H1 (cell line): ENCODE results near the gene DOK3. TPM values are rescaled to one million over a fixed set of nuclear protein-coding genes. Genes with fewer than 3 reads are reported as not detected.

ENCODE experiments used
- CTCF ChIA-PET: fragments of 300-600 bp; sonication (Branson Sonifier 250); formaldehyde crosslinking; loops from one replicate; lab custom pipeline; 2021; ENCODE audit not compliant: partially characterized antibody; lab: Charles Lee
- POLR2A ChIA-PET: fragments of 300-600 bp; sonication (Branson Sonifier 250); formaldehyde crosslinking; loops from one replicate; lab custom pipeline; 2021; ENCODE audit warnings: inconsistent platforms; ENCODE audit not compliant: partially characterized antibody; lab: Charles Lee
- DNase-seq, 2 experiments: peaks; one replicate each; pipeline versions ENCODE4 v3.0.0 to v3.0.0-alpha.2; 2010 to 2022; ENCODE audit warnings: low spot score in 2 of 2, low read depth in 1 of 2, mixed read lengths in 1 of 2
- FAIRE-seq: peaks from 2 replicates; lab custom pipeline; 2011; peaks lifted over from hg19 to GRCh38; lab: Jason Lieb, UNC
- H2AFZ ChIP-seq: 2 replicates; pipeline ENCODE4 v1.8.1; 2012; ENCODE audit warnings: low read length, inconsistent platforms
- H2AK5ac ChIP-seq: 2 replicates; pipeline ENCODE4 v1.6.1; 2013; ENCODE audit warnings: low read depth, low read length
- H2BK120ac ChIP-seq: replicated peaks from 2 replicates; pipeline ENCODE3; 2013; ENCODE audit warnings: low read depth, low read length, inconsistent platforms
- H2BK12ac ChIP-seq: 2 replicates; pipeline ENCODE4 v1.6.1; 2013; ENCODE audit warnings: low read depth, low read length
- H2BK15ac ChIP-seq: 2 replicates; pipeline ENCODE4 v1.6.1; 2013; ENCODE audit warnings: low read length
- H2BK20ac ChIP-seq: 2 replicates; pipeline ENCODE4 v1.6.1; 2013; ENCODE audit warnings: low read length
- H2BK5ac ChIP-seq: 2 replicates; pipeline ENCODE4 v1.6.1; 2013; ENCODE audit warnings: low read depth, low read length
- H3K14ac ChIP-seq: 2 replicates; pipeline ENCODE4 v1.6.1; 2013; ENCODE audit warnings: inconsistent platforms; ENCODE audit not compliant: insufficient read length
- H3K18ac ChIP-seq: 2 replicates; pipeline ENCODE4 v1.6.1; 2013; ENCODE audit warnings: low read length; ENCODE audit errors: extremely low read depth
- H3K23ac ChIP-seq: 2 replicates; pipeline ENCODE4 v1.6.1; 2013; ENCODE audit warnings: inconsistent platforms; ENCODE audit not compliant: insufficient read length
- H3K23me2 ChIP-seq: 2 replicates; pipeline ENCODE4 v1.6.1; 2013; ENCODE audit warnings: low read depth, low read length
- H3K27ac ChIP-seq: 2 replicates; pipeline ENCODE4 v1.6.1; 2011; ENCODE audit warnings: low read depth, low read length, inconsistent platforms
- H3K27me3 ChIP-seq, 4 experiments: replicated peaks in 1 of 4; 1 replicate in 1 of 4; 2 replicates in 3 of 4; pipeline versions ENCODE4 v1.6.1 to v1.8.1; 2011 to 2013; ENCODE audit warnings: low read length in 3 of 4, mild to moderate bottlenecking in 3 of 4, inconsistent platforms in 2 of 4, mixed read lengths in 2 of 4, moderate library complexity in 1 of 4; ENCODE audit not compliant: control insufficient read depth in 3 of 4, insufficient read depth in 3 of 4; ENCODE audit errors: extremely low read depth in 1 of 4
- H3K36me3 ChIP-seq, 4 experiments: 2 replicates each; pipeline versions ENCODE4 v1.6.1 to v1.8.1; 2011 to 2013; ENCODE audit warnings: mild to moderate bottlenecking in 4 of 4, low read length in 3 of 4, moderate library complexity in 2 of 4, control low read depth in 1 of 4, inconsistent platforms in 1 of 4; ENCODE audit not compliant: insufficient read depth in 4 of 4, control insufficient read depth in 2 of 4
- H3K4ac ChIP-seq: replicated peaks from 2 replicates; pipeline ENCODE3; 2013; ENCODE audit warnings: low read length, low read depth, mixed read lengths, inconsistent platforms; ENCODE audit not compliant: insufficient read length
- H3K4me1 ChIP-seq, 4 experiments: replicated peaks in 1 of 4; 1 replicate in 1 of 4; 2 replicates in 3 of 4; pipeline versions ENCODE4 v1.6.1 to v1.8.1; 2011 to 2013; ENCODE audit warnings: low read length in 3 of 4, inconsistent platforms in 2 of 4, mixed read lengths in 1 of 4; ENCODE audit not compliant: insufficient read depth in 4 of 4, control insufficient read depth in 3 of 4
- H3K4me2 ChIP-seq, 2 experiments: 2 replicates each; pipeline versions ENCODE4 v1.6.1 to v1.8.1; 2011 to 2013; ENCODE audit warnings: low read depth in 2 of 2, low read length in 2 of 2, control low read depth in 1 of 2, inconsistent platforms in 1 of 2, mild to moderate bottlenecking in 1 of 2; ENCODE audit not compliant: insufficient read depth in 1 of 2
- H3K4me3 ChIP-seq, 4 experiments: fragments of 200-600, 300-600 bp in 1 of 4; sonication (generic), shearing (Covaris generic), sonication (Bioruptor Twin) in 1 of 4; 2 replicates each; pipeline versions ENCODE4 v1.5.1 to v1.8.1; 2011 to 2016; ENCODE audit warnings: low read length in 4 of 4, low read depth in 3 of 4, control low read depth in 2 of 4, inconsistent platforms in 2 of 4, mild to moderate bottlenecking in 2 of 4, mixed read lengths in 1 of 4, moderate library complexity in 1 of 4; ENCODE audit not compliant: insufficient read depth in 2 of 4; ENCODE audit errors: extremely low read depth in 1 of 4
- H3K56ac ChIP-seq: replicated peaks from 2 replicates; pipeline ENCODE3; 2013; ENCODE audit warnings: low read depth, mild to moderate bottlenecking, mixed read lengths, low read length, inconsistent platforms; ENCODE audit not compliant: insufficient read length
- H3K79me1 ChIP-seq: 2 replicates; pipeline ENCODE4 v1.6.1; 2013; ENCODE audit warnings: low read depth, low read length, control low read depth
- H3K79me2 ChIP-seq, 2 experiments: 2 replicates each; pipeline versions ENCODE4 v1.6.1 to v1.8.1; 2012 to 2013; ENCODE audit warnings: low read length in 2 of 2, mild to moderate bottlenecking in 2 of 2, inconsistent platforms in 1 of 2; ENCODE audit not compliant: insufficient read depth in 2 of 2, control insufficient read depth in 1 of 2
- H3K9ac ChIP-seq, 4 experiments: replicated peaks in 1 of 4; 1 replicate in 1 of 4; 2 replicates in 3 of 4; pipeline versions ENCODE4 v1.6.1 to v1.8.1; 2011 to 2013; ENCODE audit warnings: low read depth in 3 of 4, low read length in 3 of 4, control low read depth in 2 of 4, mild to moderate bottlenecking in 2 of 4, moderate library complexity in 2 of 4, inconsistent platforms in 1 of 4; ENCODE audit errors: extremely low read depth in 1 of 4
- H3K9me3 ChIP-seq, 2 experiments: 2 replicates each; pipeline versions ENCODE4 v1.6.1 to v1.8.1; 2012 to 2013; ENCODE audit warnings: mild to moderate bottlenecking in 2 of 2, moderate library complexity in 2 of 2, control low read depth in 1 of 2, inconsistent platforms in 1 of 2, low read depth in 1 of 2, low read length in 1 of 2, mixed read lengths in 1 of 2; ENCODE audit not compliant: insufficient read depth in 2 of 2
- H4K20me1 ChIP-seq, 2 experiments: replicated peaks in 1 of 2; 2 replicates each; pipeline versions ENCODE3 to v1.8.1; 2011 to 2013; ENCODE audit warnings: inconsistent platforms in 2 of 2, low read length in 2 of 2, mild to moderate bottlenecking in 1 of 2; ENCODE audit not compliant: insufficient read depth in 2 of 2, control insufficient read depth in 1 of 2
- H4K5ac ChIP-seq: 2 replicates; pipeline ENCODE4 v1.6.1; 2013; ENCODE audit warnings: low read length, low read depth, mixed read lengths, inconsistent platforms; ENCODE audit not compliant: insufficient read length
- H4K8ac ChIP-seq: 2 replicates; pipeline ENCODE4 v1.8.0; 2013; ENCODE audit warnings: mild to moderate bottlenecking, moderate library complexity, low read length, inconsistent platforms; ENCODE audit not compliant: insufficient read depth; ENCODE audit errors: extremely low read depth
- H4K91ac ChIP-seq: replicated peaks from 2 replicates; pipeline ENCODE3; 2013; ENCODE audit warnings: low read length, mixed read lengths, inconsistent platforms; ENCODE audit not compliant: insufficient read length
- RBBP5 ChIP-seq: IDR thresholded peaks from 2 replicates; pipeline ENCODE4 v1.7.1; 2012; ENCODE audit warnings: low read depth, mild to moderate bottlenecking, inconsistent platforms, low read length, moderate library complexity, borderline replicate concordance
- TBP ChIP-seq: IDR thresholded peaks from 2 replicates; pipeline ENCODE4 v1.6.1; 2011; ENCODE audit warnings: low read depth, low read length, improper control_type of control experiment
- TEAD4 ChIP-seq: IDR thresholded peaks from 2 replicates; pipeline ENCODE4 v1.6.1; 2012; ENCODE audit warnings: low read depth, low read length, inconsistent platforms, mixed read lengths
- WGBS, 2 experiments: shearing (Covaris generic) in 1 of 2; methylation state at CpG; one replicate each; pipeline versions ENCODE4 v1.1.6 to v1.1.7; 2013 to 2015; ENCODE audit warnings: low lambda C conversion rate in 2 of 2, mixed read lengths in 2 of 2, inconsistent platforms in 1 of 2, low coverage in 1 of 2, missing lambda C conversion rate in 1 of 2; ENCODE audit not compliant: insufficient replicate concordance in 2 of 2, insufficient coverage in 1 of 2, insufficient read length in 1 of 2; ENCODE audit errors: extremely low coverage in 1 of 2, missing lambda C conversion rate in 1 of 2; 5-methylcytosine and 5-hydroxymethylcytosine counted together
- polyA plus RNA-seq, 7 experiments: library from polyadenylated mRNA; depleted of rRNA in 3 of 7; stranded (reverse) in 5 of 7; unstranded in 2 of 7; fragments of >200 nt in 5 of 7; fragments of 200-250 nt in 2 of 7; gene quantifications; 1 replicate in 5 of 7; 2 replicates in 1 of 7; 4 replicates in 1 of 7; pipeline versions ENCODE4 v1.2.1 to v1.2.3, GENCODE V29; 2011 to 2013; ENCODE audit warnings: missing spikeins in 2 of 7, mixed read lengths in 2 of 7
- total RNA-seq: library from RNA; stranded (reverse); fragmentation: NEBNext Ultra II Directional; extraction: Animal tissue kit (Norgen Biotek cat#: 25700); gene quantifications from 2 replicates; pipeline ENCODE4 v1.2.1, GENCODE V29; 2021

The DOK3 gene
- total and polyA plus RNA-seq, 2 of the 8 experiments (the other 6 are each of a cell fraction or from before 2014, with no cell fraction given): 4.2 to 6.4 TPM

GRCh38 chr5:177537389-177538361, 28.0 kb upstream of the DOK3 start:
- POLR2A ChIA-PET: interaction anchor here (0.6 to 2.3 kb wide), 12 partner anchors 10 to 77 kb away, joined by 3 to 7 read pairs (median 4); partner anchors contain the start of gene PDLIM7
- Histone ChIP-seq H4K8ac (0 out of 2 replicates have a peak overlapping the region, but pooled peaks have one; percentile 45), H3K4ac (no peak overlapping the region), H2BK12ac (no peak overlapping the region), H2AK5ac (no peak overlapping the region), H3K14ac (no peak overlapping the region), H4K20me1 (peaks cover 3 to 24% of the 10 kb centered on the region in 2 experiments), H3K9me3 (no peaks in the 10 kb centered on the region), H3K4me3 (no peak overlapping the region), H3K27ac (0 out of 2 replicates have a peak overlapping the region, but pooled peaks have one; percentile 11), H2BK15ac (no peak overlapping the region), H3K9ac (no peak overlapping the region; a peak in 1 of 7 replicates), H4K5ac (no peak overlapping the region), H3K18ac (no peak overlapping the region), H3K36me3 (peaks cover 5 to 51% (median 24%) of the 10 kb centered on the region in 4 experiments; a peak in 7 of 8 replicates), H3K4me1 (0 out of 7 replicates have a peak, but pooled peaks cover 0 to 3% (median 0%) of the 10 kb centered on the region in 4 experiments), H3K79me2 (peaks cover 0 to 26% of the 10 kb centered on the region in 2 experiments; a peak in 2 of 4 replicates), H3K23ac (no peak overlapping the region), H2AFZ (no peak overlapping the region), H3K56ac (no peak overlapping the region), H3K79me1 (peaks cover 17% of the 10 kb centered on the region), H2BK5ac (no peak overlapping the region), H3K23me2 (no peaks in the 10 kb centered on the region), H3K4me2 (no peak overlapping the region), H4K91ac (no peak overlapping the region), H2BK120ac (no peak overlapping the region), H3K27me3 (no peaks in the 10 kb centered on the region), H2BK20ac (no peak overlapping the region)
- 84% methylated on average over 15 of the region's 15 CpGs; no CpG with 5 or more reads in 1 of the 2 experiments for WGBS, 2 experiments
- CTCF ChIA-PET: interaction anchor here (0.6 to 3.1 kb wide), 9 partner anchors 8 to 583 kb away, joined by 3 to 14 read pairs (median 3); partner anchors contain the start of gene TMED9
- FAIRE-seq (no peak), DNase-seq (no peak)
- TF ChIP-seq TEAD4 (peak; percentile 82), TBP (no peak), RBBP5 (0 out of 2 replicates have a peak, but pooled peaks have one; percentile 31)
